ENCODE measurements around the gene ACACB.

ACACB gene

GRCh38 chr12:109115758-109116610 lies at the start of gene ACACB:
TSS of gene ACACB (plus strand) at chr12:109116587. CDS start at chr12:109139406, 22,819 bp downstream.
- no peak for DNase-seq

DNA sequence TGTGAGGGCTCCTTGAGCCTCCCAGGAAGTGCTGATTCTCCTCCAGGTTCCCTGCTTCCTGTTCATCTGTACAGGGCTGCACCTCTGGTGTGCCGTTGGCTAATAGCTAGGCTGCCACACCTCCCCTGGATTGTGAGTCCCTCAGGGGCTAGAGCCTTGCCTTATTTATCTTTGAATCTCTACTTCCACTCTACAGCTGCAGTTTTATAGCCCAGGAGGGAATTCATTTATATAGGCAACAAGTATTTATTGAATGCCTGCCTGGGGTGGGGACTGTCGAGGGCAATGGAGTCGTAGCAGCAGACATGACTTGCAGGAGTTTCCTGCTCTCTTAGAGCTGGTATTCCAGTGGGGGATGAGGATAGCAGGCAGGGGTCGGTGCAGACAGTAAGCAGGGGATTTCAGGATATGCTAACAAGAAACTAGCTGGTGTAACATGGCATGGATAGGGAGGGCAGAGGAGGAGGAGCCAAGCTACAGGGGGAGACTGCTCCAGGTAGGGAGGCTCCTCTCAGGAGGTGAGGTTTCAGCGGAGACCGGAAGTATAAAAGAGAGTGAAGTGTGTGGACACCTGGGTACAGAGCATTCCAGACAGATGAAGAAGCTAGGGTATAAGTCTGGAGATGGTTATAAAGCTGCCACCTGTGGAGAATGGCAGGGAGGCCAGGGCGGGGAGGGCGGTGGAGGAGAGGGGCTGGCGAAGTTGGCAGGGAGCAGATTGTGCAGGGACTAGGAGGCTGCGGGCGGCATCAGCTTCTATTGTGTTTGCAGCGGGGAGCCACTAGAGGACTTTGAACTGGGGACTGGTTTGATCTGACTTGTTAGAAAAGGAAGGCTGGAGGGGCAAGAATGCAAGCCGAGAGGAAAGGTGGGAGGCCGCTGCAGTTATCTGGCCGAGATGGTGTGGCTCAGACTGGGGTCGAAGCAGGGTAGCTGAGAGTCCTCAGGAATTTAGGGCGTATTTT lies 46.8 kb upstream of the ACACB start:
- DNase-seq, result no peak

- DNase-seq, result no peak
These were observed 41.5 kb upstream of the ACACB start for GRCh38 chr12:109074866-109075265.

- no peak for DNase-seq
These were observed 33.6 kb upstream of the ACACB start for GRCh38 chr12:109082751-109083150.

DNA sequence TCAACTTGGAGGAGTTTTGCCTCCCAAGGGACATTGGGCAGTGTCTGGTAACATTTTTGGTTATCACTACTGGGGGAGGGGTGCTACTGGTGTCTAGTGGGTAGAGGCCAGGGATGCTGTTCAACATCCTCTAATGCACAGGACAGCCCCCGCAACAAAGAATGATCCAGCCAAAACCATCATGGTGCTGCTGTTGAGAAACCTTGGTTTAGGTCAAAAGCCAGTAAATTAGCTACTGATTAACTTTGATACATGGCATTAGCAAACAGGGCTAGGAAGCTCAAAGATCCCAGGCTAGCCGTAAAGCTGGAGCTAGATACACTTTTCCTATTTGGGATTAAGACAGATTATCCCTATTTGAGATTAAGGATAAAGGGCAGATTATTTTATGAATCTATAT lies 32.0 kb upstream of the ACACB start:
- no peak for DNase-seq

GRCh38 chr12:109085590-109085989 lies 30.8 kb upstream of the ACACB start:
- DNase-seq, result no peak

- DNase-seq, result no peak
These were observed 29.1 kb upstream of the ACACB start for GRCh38 chr12:109087250-109087649.

DNA sequence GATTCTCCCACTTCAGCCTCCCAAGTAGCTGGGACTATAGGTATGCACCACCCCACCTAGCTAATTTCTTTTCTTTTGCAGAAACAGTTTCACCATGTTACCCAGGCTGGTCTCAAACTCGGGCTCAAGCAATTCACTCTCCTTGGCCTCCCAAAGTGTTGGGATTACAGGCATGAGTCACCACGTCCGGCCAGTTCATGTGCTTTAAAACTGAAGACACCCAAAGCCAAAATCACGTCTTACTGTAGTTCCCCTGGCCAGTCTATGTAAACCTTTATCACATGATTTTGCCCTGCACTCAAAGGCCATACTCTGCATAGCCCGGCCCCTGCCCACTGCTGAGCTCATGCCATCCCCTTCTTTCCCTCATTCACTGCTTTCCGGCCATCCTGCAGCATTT lies 27.6 kb upstream of the ACACB start:
- no peak for DNase-seq

DNA sequence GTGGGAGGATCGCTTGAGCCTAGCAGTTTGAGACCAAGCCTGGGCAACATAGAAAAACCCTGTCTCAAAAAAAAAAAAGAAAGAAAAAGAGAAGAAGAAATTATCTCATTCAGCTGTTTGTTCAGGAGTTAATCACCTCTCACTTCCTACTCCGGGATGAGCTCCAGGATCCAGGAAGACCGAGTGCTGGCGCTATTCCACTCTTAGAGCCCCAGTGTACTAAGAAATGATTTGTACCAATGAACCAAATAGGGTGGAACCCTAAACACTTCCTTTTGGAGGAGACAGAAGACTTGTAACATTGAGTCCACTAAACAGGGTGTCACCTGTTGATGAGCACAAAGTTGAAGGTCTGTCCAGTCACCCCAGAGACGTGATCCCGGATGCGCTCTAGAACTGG lies 26.7 kb upstream of the ACACB start:
- no peak for DNase-seq

GRCh38 chr12:109092497-109093021 lies 23.8 kb upstream of the ACACB start:
- DNase-seq, result no peak

DNA sequence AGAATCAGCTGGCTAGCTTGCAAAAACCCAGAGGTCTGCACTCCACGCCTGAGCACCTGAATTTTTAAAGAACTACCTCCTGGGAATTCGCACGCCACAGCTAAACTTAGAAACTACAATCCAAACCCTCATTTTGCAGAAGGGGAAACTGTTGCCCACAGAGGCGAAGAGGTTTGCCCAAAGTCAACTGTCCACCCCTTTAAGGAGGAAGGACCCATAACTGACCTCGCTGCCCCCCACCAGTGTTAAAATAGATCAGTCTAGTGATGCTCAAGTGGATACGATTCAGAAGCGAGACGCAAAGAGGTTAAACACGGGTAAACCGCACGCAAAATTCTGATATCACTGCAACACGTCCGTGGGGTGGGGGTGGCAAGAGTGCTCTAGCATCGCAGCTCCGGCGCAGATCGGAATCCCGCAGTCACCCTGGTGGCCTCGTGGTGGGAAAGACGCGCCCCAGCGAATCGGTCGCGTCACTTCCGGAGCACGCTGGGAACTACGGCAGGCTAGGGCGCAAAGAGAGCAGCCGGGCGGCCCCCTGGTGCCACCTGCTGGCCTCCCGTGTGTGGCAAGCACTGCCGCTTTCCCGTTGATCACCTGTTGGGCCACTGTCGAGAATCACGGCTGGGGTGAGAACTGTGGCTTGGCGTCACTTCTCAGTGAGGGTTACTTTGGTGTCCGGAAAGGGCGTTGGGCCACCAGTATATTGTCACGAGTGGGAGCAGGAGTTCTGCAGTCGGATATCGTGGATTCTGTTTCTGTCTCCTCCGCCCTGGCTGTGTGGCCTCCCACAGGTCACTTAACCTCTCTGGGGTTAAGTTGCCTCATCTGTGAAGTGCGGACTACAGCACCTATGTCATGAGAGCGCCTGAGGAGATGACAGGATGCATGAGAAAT lies 23.1 kb upstream of the ACACB start, which contains the start of gene ALKBH2:
Gene ALKBH2, minus strand, starts transcription at position 451 of the 897 bp plus-strand sequence. CDS start 686 bp downstream, outside the sequence.
- peak; percentile 68 to 88 for DNase-seq

DNA sequence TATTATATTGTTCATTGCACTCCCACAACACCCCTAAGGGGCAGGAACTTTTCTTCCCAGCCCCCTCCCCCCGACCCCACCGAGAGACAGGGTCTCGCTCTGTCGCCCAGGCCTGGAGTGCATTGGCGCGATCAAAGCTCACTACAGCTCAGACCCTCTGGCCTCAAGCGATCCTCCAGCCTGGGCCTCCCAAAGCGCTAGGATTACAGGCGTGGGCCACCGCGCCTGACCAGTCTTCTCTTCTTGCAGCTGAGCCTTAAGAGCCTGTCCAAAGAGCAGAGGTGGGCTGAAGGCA lies 19.3 kb upstream of the ACACB start:
- no peak for DNase-seq

DNA sequence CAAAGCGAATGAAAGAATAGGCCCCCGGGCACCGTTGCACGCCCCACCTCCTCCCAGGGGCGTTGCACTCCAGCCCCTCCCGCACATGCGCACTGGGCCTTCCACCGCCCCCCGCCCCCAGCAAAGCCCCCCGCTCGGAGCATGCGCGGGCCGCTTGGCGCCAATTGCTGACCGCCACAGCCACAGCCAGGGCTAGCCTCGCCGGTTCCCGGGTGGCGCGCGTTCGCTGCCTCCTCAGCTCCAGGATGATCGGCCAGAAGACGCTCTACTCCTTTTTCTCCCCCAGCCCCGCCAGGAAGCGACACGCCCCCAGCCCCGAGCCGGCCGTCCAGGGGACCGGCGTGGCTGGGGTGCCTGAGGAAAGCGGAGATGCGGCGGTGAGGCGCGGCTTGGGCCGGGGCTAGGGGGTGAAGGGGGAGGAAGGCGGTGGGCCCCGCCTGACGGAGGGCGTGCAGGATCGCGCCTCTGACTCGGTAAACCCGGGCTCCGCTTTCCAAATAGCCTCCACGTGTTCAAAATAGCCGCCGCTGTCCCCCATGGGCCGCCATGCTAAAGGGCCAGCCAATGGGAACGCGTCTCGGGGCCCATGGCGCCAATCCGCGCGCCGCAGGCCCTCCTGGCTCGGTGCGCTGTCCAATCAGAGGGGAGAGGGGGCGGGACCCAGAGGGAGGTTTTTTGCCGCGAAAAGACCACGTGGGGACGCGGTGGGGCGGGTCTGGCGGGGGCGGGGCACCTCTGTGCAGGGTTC lies 18.8 kb upstream of the ACACB start, which contains the start of gene UNG:
Gene UNG, plus strand, starts transcription at position 163 of the 748 bp plus-strand sequence. Its CDS starts 83 bp downstream, at position 246.
- DNase-seq, result peak; percentile 79 to 89

GRCh38 chr12:109098183-109098604 lies 18.2 kb upstream of the ACACB start:
- DNase-seq, result no peak

GRCh38 chr12:109098651-109099050 lies 17.7 kb upstream of the ACACB start:
- DNase-seq, result no peak

DNA sequence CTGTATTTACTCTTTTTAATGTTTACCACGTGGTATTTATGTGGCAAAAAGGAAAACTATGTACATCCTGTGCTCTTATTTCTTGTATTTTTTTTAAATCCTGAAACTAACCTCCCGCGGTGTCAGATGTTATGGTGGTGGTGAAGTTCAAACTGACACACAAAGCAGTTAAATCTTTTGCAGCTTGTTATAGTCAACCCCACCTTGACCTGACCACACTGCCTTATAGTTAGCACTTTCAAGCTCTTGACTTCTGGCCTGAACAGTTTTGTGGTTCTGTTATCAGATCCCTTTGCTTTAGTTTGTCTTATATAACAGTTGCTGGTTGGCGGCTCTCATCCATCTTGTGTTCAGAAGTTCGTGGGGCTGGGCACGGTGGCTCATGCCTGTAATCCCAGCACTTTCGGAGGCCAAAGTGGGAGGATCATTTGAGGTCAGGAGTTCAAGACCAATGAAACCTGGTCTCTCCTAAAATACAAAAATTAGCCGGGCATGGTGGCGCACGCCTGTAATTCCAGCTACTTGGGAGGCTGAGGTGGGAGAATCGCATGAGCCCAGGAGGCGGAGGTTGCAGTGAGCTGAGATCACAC lies 16.9 kb upstream of the ACACB start:
- DNase-seq, result no peak

DNA sequence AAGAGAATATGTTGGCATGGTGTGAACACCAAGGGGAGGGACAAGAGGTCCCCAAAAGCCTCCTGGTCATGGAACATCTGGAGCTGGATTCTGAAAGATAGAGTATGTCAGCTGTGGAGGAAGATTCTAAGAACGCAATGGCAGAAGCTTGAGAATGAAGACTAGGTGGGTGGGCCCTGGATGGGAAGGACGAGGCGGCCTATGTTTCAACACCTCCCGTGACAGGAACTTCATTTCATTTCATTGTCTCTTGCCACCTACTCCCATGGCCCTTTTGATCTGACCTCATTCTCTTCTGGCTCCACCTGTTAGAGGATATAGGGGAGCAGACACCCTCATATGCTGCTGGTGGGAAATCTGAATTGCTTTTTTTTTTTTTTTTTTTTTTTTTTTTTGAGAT lies 15.6 kb upstream of the ACACB start:
- DNase-seq, result no peak

GRCh38 chr12:109102491-109102890 lies 13.9 kb upstream of the ACACB start:
- DNase-seq, result no peak

GRCh38 chr12:109105176-109105575 lies 11.2 kb upstream of the ACACB start:
- no peak for DNase-seq

DNA sequence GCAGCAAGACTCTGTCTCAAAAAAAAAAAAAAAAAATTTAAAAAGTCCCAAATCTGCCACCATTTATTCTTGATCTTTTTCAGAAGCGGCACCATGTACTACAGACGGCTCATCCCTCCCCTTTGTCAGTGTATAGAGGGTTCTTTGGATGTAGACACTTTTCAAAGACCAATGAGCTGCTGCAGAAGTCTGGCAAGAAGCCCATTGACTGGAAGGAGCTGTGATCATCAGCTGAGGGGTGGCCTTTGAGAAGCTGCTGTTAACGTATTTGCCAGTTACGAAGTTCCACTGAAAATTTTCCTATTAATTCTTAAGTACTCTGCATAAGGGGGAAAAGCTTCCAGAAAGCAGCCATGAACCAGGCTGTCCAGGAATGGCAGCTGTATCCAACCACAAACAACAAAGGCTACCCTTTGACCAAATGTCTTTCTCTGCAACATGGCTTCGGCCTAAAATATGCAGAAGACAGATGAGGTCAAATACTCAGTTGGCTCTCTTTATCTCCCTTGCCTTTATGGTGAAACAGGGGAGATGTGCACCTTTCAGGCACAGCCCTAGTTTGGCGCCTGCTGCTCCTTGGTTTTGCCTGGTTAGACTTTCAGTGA lies 6.5 kb upstream of the ACACB start:
- DNase-seq, result no peak
